ENCODE measurements around the gene MYO10.

DNA sequence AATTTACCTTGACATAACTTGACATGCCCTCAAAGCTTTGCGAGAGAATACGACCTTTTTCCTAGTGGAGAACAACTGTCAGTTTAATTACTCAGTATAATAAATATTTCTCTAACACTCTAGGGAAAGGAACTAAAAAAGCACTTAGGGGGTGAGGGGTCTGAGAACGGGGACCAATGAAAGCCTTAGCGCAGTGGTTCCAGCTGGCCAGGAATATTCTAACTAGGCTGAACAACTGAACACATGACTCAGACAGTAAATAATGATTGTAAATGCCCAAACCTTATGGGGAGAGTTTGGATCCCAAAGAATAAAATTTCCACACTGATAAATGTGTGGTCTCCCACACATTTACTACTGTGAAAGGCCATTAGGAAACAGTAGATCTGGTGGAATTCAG is 14.9 kb downstream of the MYO10 start:
- TF ChIP-seq RARB (CRISPR knock-in tag; IDR thresholded peaks at IDR 0.05) (no peak), BACH2 (CRISPR knock-in tag; IDR thresholded peaks at IDR 0.05; ENCODE audit: borderline replicate concordance) (no peak), ZFP3 (CRISPR knock-in tag; IDR thresholded peaks at IDR 0.05) (no peak)
- TF ChIP-seq, protein P1, sequence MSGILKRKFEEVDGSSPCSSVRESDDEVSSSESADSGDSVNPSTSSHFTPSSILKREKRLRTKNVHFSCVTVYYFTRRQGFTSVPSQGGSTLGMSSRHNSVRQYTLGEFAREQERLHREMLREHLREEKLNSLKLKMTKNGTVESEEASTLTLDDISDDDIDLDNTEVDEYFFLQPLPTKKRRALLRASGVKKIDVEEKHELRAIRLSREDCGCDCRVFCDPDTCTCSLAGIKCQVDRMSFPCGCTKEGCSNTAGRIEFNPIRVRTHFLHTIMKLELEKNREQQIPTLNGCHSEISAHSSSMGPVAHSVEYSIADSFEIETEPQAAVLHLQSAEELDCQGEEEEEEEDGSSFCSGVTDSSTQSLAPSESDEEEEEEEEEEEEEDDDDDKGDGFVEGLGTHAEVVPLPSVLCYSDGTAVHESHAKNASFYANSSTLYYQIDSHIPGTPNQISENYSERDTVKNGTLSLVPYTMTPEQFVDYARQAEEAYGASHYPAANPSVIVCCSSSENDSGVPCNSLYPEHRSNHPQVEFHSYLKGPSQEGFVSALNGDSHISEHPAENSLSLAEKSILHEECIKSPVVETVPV (CRISPR knock-in tag; IDR thresholded peaks at IDR 0.05) = no peak
- TF ChIP-seq, protein P2, sequence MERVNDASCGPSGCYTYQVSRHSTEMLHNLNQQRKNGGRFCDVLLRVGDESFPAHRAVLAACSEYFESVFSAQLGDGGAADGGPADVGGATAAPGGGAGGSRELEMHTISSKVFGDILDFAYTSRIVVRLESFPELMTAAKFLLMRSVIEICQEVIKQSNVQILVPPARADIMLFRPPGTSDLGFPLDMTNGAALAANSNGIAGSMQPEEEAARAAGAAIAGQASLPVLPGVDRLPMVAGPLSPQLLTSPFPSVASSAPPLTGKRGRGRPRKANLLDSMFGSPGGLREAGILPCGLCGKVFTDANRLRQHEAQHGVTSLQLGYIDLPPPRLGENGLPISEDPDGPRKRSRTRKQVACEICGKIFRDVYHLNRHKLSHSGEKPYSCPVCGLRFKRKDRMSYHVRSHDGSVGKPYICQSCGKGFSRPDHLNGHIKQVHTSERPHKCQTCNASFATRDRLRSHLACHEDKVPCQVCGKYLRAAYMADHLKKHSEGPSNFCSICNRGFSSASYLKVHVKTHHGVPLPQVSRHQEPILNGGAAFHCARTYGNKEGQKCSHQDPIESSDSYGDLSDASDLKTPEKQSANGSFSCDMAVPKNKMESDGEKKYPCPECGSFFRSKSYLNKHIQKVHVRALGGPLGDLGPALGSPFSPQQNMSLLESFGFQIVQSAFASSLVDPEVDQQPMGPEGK (CRISPR knock-in tag; IDR thresholded peaks at IDR 0.05; ENCODE audit: borderline replicate concordance) = no peak
